Activated CD4-positive, alpha-beta memory T cell treated with anti-CD3 and anti-CD28 coated beads, Interleukin-2, amount 10 ng/mL, durations not matched to agents 7 days and 5 days (primary cell): ENCODE measurements around the gene GPR183. TPM values are rescaled to one million over a fixed set of nuclear protein-coding genes. Genes with fewer than 3 reads are reported as not detected.
"Not testable (repeated sequence)": the region's sequence is repeated elsewhere in the genome, so short reads cannot be mapped to it uniquely, and the experiment has no call there.

ENCODE experiments used
- CTCF ChIA-PET: fragments of 350-600 bp; sonication (Branson Sonifier 250); formaldehyde crosslinking; loops from one replicate; lab custom pipeline; 2021; ENCODE audit warnings: antibody characterized with exemption, inconsistent platforms; lab: Charles Lee
- POLR2A ChIA-PET: fragments of 350-600 bp; sonication (Branson Sonifier 250); formaldehyde crosslinking; loops from one replicate; lab custom pipeline; 2021; ENCODE audit warnings: antibody characterized with exemption; lab: Charles Lee
- DNase-seq: peaks from one replicate; pipeline ENCODE4 v3.0.0-alpha.2; 2020
- H3K27ac Mint-ChIP-seq: one replicate; pipeline ENCODE4 v1.8.0; 2021; ENCODE audit warnings: mild to moderate bottlenecking, mixed read lengths
- H3K27me3 Mint-ChIP-seq: one replicate; pipeline ENCODE4 v1.8.0; 2021; ENCODE audit warnings: mixed read lengths
- H3K36me3 Mint-ChIP-seq: one replicate; pipeline ENCODE4 v1.8.0; 2021; ENCODE audit warnings: low read depth, mixed read lengths
- H3K4me1 Mint-ChIP-seq: one replicate; pipeline ENCODE4 v1.8.0; 2021; ENCODE audit warnings: mixed read lengths
- H3K4me3 Mint-ChIP-seq: one replicate; pipeline ENCODE4 v1.8.0; 2021; ENCODE audit warnings: mild to moderate bottlenecking, mixed read lengths
- H3K9me3 Mint-ChIP-seq: one replicate; pipeline ENCODE4 v1.8.0; 2021; ENCODE audit warnings: mixed read lengths
- total RNA-seq, 2 experiments: library from RNA; stranded (reverse); gene quantifications; one replicate each; pipeline ENCODE4 v1.2.3, GENCODE V29; 2021

GPR183 gene
- total RNA-seq, 2 experiments from 2014 or later = 43.7 to 46.2 TPM

DNA sequence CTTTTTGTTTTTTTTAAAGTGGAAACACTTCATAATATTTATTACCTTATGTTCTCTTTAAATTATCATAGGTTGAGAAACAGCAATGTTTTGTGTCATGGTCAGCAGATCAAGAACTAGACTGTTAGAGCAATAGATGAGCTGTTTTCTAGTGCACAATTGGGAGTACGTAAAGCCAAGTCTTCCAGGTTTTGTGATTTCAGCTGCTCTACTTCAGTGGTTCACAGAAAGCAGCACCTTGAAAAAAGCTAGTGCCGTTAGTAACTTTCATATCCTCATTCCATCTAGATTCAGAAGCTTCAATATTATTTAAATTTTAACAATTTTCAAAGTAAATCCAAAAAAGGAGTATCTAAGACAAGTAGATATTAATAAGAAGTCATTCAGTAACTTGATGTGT lies 50.9 kb downstream of the GPR183 start:
- Mint-ChIP-seq H3K4me1 (peaks cover 61% of the 10 kb centered on the region), H3K27ac (peak overlapping the region; percentile 40), H3K4me3 (peak overlapping the region; percentile 71), H3K9me3 (no peaks in the 10 kb centered on the region), H3K36me3 (peaks cover 48% of the 10 kb centered on the region), H3K27me3 (no peaks in the 10 kb centered on the region)
- ChIA-PET POLR2A (interaction anchor here (0.7 to 5.1 kb wide), 14 partner anchors 8 to 103 kb away, joined by 3 to 99 read pairs (median 4); partner anchors contain the start of gene UBAC2), CTCF (interaction anchor here (0.6 to 4.3 kb wide), 13 partner anchors 8 to 329 kb away, joined by 3 to 31 read pairs (median 4); partner anchors contain the start of gene UBAC2)
- DNase-seq = no peak

DNA sequence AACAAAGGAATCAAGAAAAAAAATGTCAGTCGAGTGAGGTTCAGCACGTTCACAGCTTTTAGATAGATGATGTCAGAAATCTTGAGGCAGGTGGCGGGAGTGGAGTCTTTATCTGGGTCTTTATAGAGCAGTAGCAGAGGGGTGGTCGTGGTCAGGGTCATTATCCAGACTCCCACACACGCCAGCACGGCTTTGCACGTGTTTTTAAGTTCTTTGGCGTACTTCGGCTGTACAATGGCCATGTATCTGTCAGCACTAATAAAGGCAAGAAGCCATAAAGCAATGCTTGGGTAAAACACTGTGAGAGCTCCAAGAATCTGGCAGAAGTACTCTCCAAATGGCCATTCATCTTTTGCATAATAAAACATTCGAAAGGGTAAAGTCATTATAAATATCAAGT lies 51.9 kb downstream of the GPR183 start:
- Mint-ChIP-seq H3K36me3 (peaks cover 51% of the 10 kb centered on the region), H3K4me1 (peaks cover 61% of the 10 kb centered on the region), H3K27ac (peak overlapping the region; percentile 0), H3K9me3 (no peaks in the 10 kb centered on the region), H3K4me3 (no peak overlapping the region), H3K27me3 (no peaks in the 10 kb centered on the region)
- no peak for DNase-seq
- CTCF ChIA-PET = interaction anchor here (0.7 to 4.3 kb wide), 11 partner anchors 9 to 385 kb away, joined by 3 to 31 read pairs (median 4); partner anchors contain the start of gene UBAC2
- POLR2A ChIA-PET = interaction anchor here (0.9 to 5.1 kb wide), 7 partner anchors 17 to 97 kb away, joined by 3 to 99 read pairs (median 7); partner anchors contain the start of gene UBAC2

DNA sequence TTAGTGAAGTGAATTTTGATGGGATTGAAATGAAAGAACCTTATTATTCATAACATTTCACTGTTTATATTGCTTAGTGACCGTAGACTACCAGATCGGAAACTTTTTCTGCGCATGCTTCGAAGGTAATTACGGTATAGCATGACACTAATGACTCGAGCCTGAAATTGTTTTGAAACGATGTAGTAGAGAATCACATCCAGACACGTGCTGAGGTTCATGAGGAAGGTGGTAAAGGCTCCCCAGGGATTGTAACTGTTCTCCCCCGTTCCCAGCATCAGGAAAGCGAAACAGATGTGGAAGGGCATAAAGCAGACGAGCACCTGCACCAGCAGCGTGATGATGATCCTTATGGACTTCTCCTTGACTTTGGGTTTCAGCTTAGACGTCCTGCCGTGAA lies 52.4 kb downstream of the GPR183 start:
- POLR2A ChIA-PET = interaction anchor here (0.9 to 5.1 kb wide), 4 partner anchors 16 to 54 kb away, joined by 3 to 99 read pairs (median 8); partner anchors contain the start of gene UBAC2
- H3K27me3 Mint-ChIP-seq = no peaks in the 10 kb centered on the region
- H3K4me1 Mint-ChIP-seq = peaks cover 61% of the 10 kb centered on the region
- peaks cover 51% of the 10 kb centered on the region for H3K36me3 Mint-ChIP-seq
- H3K27ac Mint-ChIP-seq = peak overlapping the region; percentile 0
- H3K9me3 Mint-ChIP-seq = no peaks in the 10 kb centered on the region
- no peak overlapping the region for H3K4me3 Mint-ChIP-seq
- no peak for DNase-seq
- CTCF ChIA-PET = interaction anchor here (1.5 to 4.3 kb wide), 5 partner anchors 11 to 181 kb away, joined by 3 to 31 read pairs (median 11); partner anchors contain the start of gene UBAC2

DNA sequence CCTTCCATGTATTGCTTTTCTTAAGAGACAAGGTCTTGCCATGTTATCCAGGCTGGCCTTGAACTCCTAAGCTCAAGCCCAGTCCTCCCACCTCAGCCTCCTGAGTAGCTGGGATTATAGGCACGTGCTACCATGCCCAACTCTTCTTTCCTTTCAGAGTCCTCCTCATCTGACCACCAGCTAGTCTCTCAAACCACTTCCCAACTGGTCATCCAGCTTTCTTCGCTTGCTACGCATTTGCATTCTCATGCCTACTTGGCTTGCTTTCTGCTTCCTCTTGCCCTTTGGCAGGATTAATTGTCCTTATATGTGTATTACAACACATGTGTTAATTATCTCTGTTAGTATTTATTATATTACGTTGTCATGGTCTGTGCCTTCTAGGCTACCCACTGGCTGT lies 55.3 kb downstream of the GPR183 start:
- H3K27ac Mint-ChIP-seq = no peak overlapping the region
- POLR2A ChIA-PET = interaction anchor here (0.9 to 2.8 kb wide), 2 partner anchors 33 to 51 kb away, joined by 3 to 13 read pairs; partner anchors contain the start of gene UBAC2
- peaks cover 54% of the 10 kb centered on the region for H3K36me3 Mint-ChIP-seq

DNA sequence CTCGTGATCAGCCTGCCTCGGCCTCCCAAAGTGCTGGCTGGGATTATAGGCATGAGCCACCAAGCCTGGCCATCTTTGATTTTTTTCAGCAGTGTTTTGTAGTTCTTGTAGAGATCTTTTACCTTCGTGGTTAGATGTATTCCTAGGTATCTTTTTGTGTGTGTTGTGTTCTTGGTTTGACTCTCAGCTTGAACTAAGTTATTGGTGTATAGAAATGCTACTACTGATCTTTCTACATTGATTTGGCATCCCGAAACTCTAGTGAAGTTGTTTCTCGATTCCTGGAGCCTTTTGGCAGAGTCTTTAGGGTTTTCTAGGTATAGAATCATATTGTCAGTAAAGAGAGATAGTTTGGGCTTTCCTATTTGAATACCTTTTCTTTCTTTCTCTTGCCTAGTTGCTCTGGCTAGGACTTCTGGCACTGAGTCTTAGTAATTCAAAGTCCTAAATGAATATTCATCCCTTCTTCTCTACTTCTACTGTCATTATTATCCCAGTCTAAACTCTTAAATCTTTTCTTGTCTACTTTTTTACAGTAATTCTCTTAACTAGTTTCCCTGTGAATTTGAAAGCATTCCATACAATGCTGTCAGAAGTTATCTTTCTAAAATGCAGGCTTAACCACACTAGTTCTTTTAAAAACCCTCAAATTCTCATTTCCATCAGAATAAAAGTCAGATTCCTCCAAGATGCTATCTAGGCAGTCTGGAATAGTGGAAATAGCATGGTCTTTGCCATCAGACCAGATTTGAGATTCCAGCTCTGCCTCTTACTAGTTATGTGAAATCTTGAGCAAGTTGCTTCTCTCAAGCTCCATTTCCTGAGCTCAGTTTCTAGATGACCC lies 56.0 kb downstream of the GPR183 start:
- no peak for DNase-seq
- H3K9me3 Mint-ChIP-seq = peaks cover 8% of the 10 kb centered on the region
- POLR2A ChIA-PET = interaction anchor here (0.6 to 2.8 kb wide), 3 partner anchors 32 to 133 kb away, joined by 3 to 13 read pairs (median 3); partner anchors contain the start of gene UBAC2
- H3K4me3 Mint-ChIP-seq = no peak overlapping the region
- H3K27me3 Mint-ChIP-seq = no peaks in the 10 kb centered on the region
- H3K27ac Mint-ChIP-seq = no peak overlapping the region
- peaks cover 54% of the 10 kb centered on the region for H3K36me3 Mint-ChIP-seq
- H3K4me1 Mint-ChIP-seq = peaks cover 38% of the 10 kb centered on the region
- CTCF ChIA-PET = interaction anchor here (0.6 to 2.2 kb wide), 6 partner anchors 12 to 230 kb away, joined by 3 to 7 read pairs (median 4); no protein-coding TSS in a partner anchor

More for the DNA sequence above, 55.3 kb downstream of the GPR183 start:
- CTCF ChIA-PET = interaction anchor here (1.0 to 2.2 kb wide), 5 partner anchors 13 to 75 kb away, joined by 3 to 7 read pairs (median 4); no protein-coding TSS in a partner anchor
- Mint-ChIP-seq H3K9me3 (peaks cover 8% of the 10 kb centered on the region), H3K4me3 (no peak overlapping the region), H3K27me3 (no peaks in the 10 kb centered on the region), H3K4me1 (peaks cover 44% of the 10 kb centered on the region)
- no peak for DNase-seq

DNA sequence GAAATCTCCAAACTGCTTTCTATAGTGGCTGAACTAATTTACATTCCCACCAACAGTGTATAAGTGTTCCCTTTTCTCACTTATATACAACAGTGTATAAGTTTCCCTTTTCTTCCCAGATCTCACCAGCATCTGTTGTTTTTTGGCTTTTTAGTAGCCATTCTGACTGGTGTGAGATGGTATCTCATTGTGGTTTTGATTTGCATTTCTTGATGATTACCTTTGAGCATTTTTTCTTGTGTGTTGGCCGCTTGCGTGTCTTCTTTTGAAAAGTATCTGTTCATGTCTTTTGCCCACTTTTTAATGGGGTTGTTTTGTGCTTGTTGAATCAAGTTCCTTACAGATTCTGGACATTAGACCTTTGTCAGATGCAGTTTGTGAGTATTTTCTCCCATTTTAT lies 57.6 kb downstream of the GPR183 start:
- Mint-ChIP-seq H3K4me1 (peaks cover 25% of the 10 kb centered on the region), H3K36me3 (peaks cover 45% of the 10 kb centered on the region)
- POLR2A ChIA-PET, H3K4me3 Mint-ChIP-seq, H3K27ac Mint-ChIP-seq, H3K27me3 Mint-ChIP-seq, H3K9me3 Mint-ChIP-seq, DNase-seq: not testable (repeated sequence)
- CTCF ChIA-PET = interaction anchor here (1.0 to 1.3 kb wide), 2 partner anchors 8 to 49 kb away, joined by 3 read pairs; partner anchors contain the start of gene UBAC2

DNA sequence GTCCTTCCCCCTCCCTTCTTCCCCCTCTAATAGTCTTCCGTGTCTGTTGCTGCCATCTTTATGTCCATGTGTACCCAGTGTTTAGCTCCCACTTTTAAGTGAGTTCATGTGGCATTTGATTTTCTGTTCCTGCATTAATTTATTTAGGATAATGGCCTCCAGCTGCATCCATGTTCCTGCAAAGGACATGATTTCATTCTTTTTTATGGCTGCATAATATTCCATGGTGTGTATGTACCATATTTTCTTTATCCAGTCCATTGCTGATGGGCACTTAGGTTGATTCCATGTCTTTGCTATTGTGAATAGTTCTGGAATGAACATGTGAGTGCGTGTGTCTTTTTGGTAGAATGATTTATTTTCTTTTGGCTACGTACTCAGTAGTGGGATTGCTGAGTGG lies 58.0 kb downstream of the GPR183 start:
- H3K27me3 Mint-ChIP-seq, H3K4me3 Mint-ChIP-seq, POLR2A ChIA-PET, H3K9me3 Mint-ChIP-seq, H3K27ac Mint-ChIP-seq, DNase-seq: not testable (repeated sequence)
- H3K36me3 Mint-ChIP-seq = peaks cover 47% of the 10 kb centered on the region
- H3K4me1 Mint-ChIP-seq = peaks cover 25% of the 10 kb centered on the region
- CTCF ChIA-PET = interaction anchor here (1.0 to 1.3 kb wide), 2 partner anchors 8 to 48 kb away, joined by 3 read pairs; partner anchors contain the start of gene UBAC2

DNA sequence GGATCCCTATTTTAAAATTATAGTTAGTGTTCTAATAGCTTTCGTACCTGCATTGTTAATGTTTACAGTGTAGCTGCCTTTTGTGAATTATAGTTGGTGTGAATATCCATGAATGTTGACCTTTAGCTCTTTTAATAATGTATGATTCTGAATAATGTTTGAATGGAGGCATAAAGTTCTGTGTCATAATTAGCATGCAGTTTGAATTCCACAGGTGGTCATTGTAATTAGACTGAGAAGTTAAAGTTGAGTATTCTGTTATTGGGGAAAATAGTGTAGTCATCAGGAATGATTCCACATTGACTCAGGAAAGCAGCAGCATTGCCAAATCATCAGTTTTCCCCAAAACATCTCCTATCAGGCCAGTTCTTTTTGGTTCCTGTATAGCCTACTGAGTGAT lies 61.1 kb downstream of the GPR183 start:
- Mint-ChIP-seq H3K27me3 (no peaks in the 10 kb centered on the region), H3K4me3 (no peak overlapping the region), H3K4me1 (peaks cover 15% of the 10 kb centered on the region), H3K36me3 (peaks cover 40% of the 10 kb centered on the region), H3K27ac (no peak overlapping the region), H3K9me3 (peaks cover 8% of the 10 kb centered on the region)
- DNase-seq = no peak
- ChIA-PET POLR2A (interaction anchor here (1.5 kb wide), 1 partner anchor 12 kb away, joined by 7 read pairs; the partner anchor contains the start of gene GPR18), CTCF (interaction anchor here (0.6 to 1.2 kb wide), 2 partner anchors 70 to 75 kb away, joined by 3 read pairs; no protein-coding TSS in a partner anchor)

Other genes with a start within 250 kb of the GPR183 start
- 10 to 100 TPM; 53.8 to 55.2 TPM for gene UBAC2, start 106.5 kb downstream of the GPR183 start, total RNA-seq
- 10 to 100 TPM; 10.3 to 10.4 TPM for gene GPR18, start 49.0 kb downstream of the GPR183 start, total RNA-seq
- gene TM9SF2, start 194.1 kb upstream of the GPR183 start, total RNA-seq = 10 to 100 TPM; 84.5 to 88.6 TPM